ENCODE data around the gene SUPT5H.

Gene SUPT5H

DNA sequence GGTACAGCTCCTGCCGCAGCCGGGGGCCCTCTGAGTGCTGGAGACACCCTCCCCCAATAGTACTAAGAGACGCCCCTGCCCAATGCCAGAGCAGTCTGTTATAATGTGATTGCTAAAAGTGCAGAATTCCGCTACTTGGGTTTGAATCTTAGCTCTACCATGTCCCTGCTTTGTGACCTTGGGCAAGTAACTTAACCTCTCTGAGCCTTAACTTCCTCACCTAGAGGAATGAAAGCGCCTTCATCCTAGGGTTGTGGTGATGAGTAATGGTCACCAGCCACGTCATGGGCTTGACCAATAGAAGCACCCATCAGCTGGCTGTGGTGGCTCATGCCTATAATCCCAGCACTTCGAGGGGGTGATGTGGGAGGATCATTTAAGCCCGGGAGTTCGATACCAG is 26.4 kb upstream of the SUPT5H start:
- no peak for DNase-seq (ENCODE audit: low read depth)
- H3K4me3 ChIP-seq (ENCODE audit: control insufficient read depth, low read depth, low read length) = no peak overlapping the region
- TF ChIP-seq, protein P1, sequence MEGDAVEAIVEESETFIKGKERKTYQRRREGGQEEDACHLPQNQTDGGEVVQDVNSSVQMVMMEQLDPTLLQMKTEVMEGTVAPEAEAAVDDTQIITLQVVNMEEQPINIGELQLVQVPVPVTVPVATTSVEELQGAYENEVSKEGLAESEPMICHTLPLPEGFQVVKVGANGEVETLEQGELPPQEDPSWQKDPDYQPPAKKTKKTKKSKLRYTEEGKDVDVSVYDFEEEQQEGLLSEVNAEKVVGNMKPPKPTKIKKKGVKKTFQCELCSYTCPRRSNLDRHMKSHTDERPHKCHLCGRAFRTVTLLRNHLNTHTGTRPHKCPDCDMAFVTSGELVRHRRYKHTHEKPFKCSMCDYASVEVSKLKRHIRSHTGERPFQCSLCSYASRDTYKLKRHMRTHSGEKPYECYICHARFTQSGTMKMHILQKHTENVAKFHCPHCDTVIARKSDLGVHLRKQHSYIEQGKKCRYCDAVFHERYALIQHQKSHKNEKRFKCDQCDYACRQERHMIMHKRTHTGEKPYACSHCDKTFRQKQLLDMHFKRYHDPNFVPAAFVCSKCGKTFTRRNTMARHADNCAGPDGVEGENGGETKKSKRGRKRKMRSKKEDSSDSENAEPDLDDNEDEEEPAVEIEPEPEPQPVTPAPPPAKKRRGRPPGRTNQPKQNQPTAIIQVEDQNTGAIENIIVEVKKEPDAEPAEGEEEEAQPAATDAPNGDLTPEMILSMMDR (IDR thresholded peaks at IDR 0.05; ENCODE audit: control insufficient read depth, insufficient read depth, low read depth, low read length, missing control alignments) = no peak

DNA sequence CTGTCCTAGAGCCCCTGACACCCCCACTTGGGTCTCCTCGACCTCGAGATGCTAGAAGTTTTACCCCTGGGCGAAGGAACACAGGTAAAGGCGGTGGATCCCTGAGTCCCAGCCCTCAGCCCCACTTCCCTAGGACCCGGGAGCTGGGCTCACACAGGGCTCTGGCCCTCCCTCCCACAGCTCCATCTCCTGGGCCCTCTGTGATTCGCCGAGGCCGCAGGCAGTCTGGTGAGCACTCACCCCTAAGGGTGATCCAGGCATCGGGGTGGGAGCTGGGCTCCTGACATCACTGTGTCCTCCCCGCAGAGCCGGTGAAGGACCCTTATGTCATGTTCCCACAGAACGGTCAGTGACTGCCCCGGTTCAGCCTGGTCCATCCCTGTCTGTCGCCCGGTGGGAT is 24.6 kb upstream of the SUPT5H start:
- H3K4me3 ChIP-seq (ENCODE audit: control insufficient read depth, low read depth, low read length) = no peak overlapping the region
- TF ChIP-seq, protein P1 (IDR thresholded peaks at IDR 0.05; ENCODE audit: control insufficient read depth, insufficient read depth, low read depth, low read length, missing control alignments) = no peak
- no peak for DNase-seq (ENCODE audit: low read depth)

DNA sequence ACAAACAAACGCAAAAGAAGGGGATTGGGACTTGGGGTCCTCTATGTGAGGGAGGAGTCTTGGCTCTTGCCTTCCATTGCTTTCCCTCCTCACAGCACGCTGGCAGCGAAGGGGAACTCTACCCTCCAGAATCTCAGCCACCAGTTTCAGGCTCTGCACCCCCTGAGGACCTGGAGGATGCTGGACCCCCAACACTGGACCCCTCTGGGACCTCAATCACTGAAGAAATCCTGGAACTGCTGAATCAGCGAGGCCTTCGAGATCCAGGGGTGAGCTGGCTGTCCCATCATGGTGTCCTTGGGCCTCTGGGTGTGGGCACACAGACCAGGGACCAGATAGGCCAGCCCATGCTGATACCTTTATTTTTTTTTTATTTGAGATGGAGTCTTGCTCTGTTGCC is 23.4 kb upstream of the SUPT5H start:
- DNase-seq (ENCODE audit: low read depth) = no peak
- TF ChIP-seq, protein P1 (IDR thresholded peaks at IDR 0.05; ENCODE audit: control insufficient read depth, insufficient read depth, low read depth, low read length, missing control alignments) = no peak
- no peak overlapping the region for H3K4me3 ChIP-seq (ENCODE audit: control insufficient read depth, low read depth, low read length)

DNA sequence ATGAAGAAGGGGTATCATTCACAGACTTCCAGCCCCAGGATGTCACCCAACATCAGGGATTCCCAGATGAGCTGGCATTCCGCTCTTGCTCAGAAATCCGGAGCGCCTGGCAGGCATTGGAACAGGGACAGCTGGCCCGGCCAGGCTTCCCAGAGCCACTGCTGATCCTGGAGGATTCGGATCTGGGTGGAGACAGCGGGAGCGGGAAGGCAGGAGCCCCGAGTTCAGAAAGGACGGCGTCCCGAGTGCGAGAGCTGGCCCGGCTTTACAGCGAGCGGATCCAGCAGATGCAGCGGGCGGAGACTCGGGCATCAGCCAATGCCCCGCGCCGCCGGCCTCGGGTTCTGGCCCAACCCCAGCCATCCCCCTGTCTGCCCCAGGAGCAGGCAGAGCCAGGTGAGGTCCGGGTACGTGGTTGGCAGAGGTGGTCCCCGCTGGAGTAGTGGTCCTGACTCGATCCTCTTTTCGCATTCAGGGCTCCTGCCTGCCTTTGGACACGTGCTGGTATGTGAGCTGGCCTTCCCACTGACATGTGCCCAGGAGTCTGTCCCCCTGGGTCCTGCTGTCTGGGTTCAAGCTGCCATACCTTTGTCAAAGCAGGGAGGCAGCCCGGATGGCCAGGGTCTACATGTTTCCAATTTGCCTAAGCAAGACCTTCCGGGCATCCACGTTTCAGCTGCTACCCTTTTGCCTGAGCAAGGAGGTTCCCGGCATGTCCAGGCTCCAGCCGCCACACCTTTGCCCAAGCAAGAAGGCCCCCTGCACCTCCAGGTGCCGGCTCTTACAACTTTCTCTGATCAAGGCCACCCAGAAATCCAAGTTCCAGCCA is 21.9 kb upstream of the SUPT5H start:
- TF ChIP-seq, protein P1 (IDR thresholded peaks at IDR 0.05; ENCODE audit: control insufficient read depth, insufficient read depth, low read depth, low read length, missing control alignments) = no peak
- no peak overlapping the region for H3K4me3 ChIP-seq (ENCODE audit: control insufficient read depth, low read depth, low read length)
- DNase-seq (ENCODE audit: low read depth) = no peak

DNA sequence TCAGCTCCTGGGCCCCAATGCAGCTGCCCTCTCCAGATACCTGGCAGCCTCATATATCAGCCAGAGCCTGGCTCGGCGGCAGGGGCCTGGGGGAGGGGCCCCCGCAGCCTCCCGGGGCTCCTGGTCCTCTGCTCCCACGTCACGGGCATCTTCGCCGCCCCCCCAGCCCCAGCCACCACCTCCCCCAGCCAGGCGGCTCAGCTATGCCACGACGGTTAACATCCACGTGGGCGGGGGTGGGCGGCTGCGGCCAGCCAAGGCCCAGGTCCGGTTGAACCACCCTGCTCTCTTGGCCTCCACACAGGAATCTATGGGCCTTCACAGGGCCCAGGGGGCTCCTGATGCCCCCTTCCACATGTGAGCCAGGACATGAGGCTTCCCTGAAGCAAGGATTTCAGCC is 20.4 kb upstream of the SUPT5H start:
- no peak overlapping the region for H3K4me3 ChIP-seq (ENCODE audit: control insufficient read depth, low read depth, low read length)
- no peak for DNase-seq (ENCODE audit: low read depth)
- TF ChIP-seq, protein P1 (IDR thresholded peaks at IDR 0.05; ENCODE audit: control insufficient read depth, insufficient read depth, low read depth, low read length, missing control alignments) = no peak

DNA sequence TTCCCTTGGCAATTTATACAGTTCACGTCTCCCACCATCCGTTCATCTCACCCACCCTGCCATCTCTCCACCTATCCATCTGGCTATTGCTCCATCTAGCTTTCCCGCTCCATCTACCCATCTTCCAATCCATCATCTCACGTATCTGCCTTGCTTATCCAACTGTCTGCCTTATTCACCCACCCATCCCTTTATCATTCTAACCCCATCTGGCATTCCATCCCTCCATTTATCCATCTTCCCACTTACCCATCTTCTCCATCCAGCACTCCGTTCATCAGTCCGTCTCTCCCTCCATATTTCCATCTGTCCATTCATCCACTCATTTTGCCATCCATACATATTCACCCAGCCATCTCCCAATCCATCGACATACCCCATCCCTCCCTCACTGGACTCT is 19.6 kb upstream of the SUPT5H start:
- no peak overlapping the region for H3K4me3 ChIP-seq (ENCODE audit: control insufficient read depth, low read depth, low read length)
- no peak for DNase-seq (ENCODE audit: low read depth)
- TF ChIP-seq, protein P1 (IDR thresholded peaks at IDR 0.05; ENCODE audit: control insufficient read depth, insufficient read depth, low read depth, low read length, missing control alignments) = no peak
